Erythroblast (primary cell): Measurements from ENCODE around the gene UBE4B.

ENCODE experiments used
- DNase-seq, 2 experiments: peaks; one replicate each; lab custom pipeline; 2025; lab: John Stamatoyannopoulos, UW
- GATA1 ChIP-seq: IDR thresholded peaks from 2 replicates; pipeline ENCODE4 v1.6.1; 2011; ENCODE audit warnings: low read depth, mild to moderate bottlenecking, control low read depth, low read length, moderate library complexity
- POLR2A ChIP-seq: IDR thresholded peaks from 2 replicates; pipeline ENCODE4 v1.6.1; 2011; ENCODE audit warnings: mild to moderate bottlenecking, low read length

Gene UBE4B

DNA sequence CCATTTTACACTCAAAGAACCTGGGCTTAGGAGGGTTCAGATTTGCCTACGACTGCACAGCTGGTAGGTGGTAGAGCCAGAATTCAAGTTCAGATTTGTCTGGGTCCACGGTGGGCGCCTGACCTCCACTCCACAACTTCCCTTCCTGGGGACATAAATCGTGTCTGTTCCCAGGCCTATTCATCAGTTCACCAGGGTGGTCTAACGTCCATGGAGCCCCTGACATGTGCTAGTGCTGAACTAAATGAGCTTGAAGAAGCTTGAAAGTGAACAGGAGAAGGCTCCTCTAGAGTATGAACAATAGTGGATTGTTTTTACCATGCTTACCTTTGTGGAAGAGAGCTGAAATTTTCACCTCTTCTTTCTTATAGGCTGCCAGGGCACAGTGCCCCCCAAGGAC is 145.1 kb downstream of the UBE4B start:
- no peak for DNase-seq
- TF ChIP-seq GATA1 (no peak), POLR2A (no peak)

DNA sequence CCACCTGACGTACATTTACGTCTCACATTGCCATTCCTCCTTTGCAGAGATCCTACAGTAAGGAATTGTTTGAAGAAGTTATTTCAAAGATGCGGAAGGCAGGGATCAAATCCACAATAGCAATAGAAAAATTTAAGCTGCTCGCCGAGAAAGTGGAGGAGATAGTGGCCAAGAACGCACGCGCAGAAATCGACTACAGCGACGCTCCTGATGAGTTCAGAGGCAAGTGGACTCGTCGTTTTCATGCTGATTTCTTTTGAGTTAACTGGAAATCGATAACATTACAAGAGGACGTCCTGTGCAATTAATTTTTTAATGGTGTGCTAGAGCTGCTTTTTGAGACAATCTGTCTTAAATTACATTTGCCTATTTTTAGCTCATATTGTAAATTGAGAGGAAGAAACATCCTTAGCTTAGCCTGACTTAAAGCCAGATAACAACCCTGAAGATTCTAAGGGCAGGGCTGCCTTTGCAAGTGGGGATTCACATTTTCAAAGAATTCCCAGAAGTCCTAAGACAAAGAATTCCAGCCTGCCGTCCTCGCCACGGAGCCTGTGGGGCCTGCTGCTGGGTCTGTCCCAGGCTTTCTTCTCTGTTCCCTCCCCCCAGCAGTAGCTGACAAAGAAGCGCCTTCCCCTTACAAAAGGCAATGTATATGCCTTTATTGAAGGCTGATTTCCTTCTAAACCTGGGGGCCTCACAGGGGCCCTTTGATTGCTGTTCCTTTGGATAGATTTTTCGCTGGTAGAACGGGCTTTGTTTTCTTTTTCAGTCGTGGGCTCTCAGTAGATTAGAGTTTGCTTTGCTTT is 146.0 kb downstream of the UBE4B start:
- no peak for TF ChIP-seq POLR2A
- no peak for TF ChIP-seq GATA1
- DNase-seq: no peak

DNA sequence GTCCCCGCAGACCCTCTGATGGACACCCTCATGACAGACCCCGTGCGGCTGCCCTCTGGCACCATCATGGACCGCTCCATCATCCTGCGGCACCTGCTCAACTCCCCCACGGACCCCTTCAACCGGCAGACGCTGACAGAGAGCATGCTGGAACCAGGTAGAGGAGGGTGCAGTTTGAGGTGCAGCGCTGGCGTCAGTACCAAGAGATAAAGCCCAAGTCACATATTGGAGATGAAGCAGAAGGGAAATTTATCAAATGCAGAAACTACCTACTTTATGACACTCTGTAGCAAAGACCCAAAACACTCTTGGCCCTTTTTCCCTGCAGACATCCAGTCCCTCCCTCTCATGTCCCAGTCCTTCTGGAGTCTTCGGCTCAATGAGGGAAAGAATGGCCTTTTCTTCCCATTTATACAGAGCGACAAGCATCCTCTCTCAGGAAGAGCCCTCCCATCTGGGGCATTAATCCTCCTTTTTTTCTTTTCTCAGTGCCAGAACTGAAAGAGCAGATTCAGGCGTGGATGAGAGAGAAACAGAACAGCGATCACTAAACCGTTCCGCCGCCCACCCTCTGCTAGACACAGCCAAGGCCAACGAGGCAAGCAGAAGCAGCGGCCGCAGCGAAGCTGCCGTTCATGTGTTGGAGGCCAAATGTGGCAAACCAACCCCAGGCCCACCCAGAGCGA is 146.8 kb downstream of the UBE4B start:
- DNase-seq: no peak
- TF ChIP-seq POLR2A: no peak
- no peak for TF ChIP-seq GATA1

DNA sequence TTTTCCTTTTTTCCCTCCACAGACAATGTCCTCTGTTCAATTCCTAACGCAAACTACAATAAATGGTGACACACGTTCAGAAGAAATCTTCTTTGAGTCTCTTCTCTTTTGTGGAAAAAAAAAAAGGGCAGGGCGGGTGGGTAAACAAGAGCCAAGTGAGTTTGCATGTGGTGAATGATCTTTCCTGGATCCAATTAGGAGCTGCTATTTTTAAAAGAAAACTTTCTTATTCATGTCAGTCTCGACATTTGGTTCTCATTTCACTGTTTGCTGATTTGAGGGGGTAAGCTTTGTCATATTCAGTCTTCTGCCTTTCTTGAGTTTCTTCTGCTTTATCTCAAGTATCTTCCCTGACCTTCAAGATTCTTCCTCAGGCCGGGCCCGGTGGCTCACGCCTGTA is 148.4 kb downstream of the UBE4B start:
- no peak for TF ChIP-seq GATA1
- TF ChIP-seq POLR2A: no peak
- no peak for DNase-seq

DNA sequence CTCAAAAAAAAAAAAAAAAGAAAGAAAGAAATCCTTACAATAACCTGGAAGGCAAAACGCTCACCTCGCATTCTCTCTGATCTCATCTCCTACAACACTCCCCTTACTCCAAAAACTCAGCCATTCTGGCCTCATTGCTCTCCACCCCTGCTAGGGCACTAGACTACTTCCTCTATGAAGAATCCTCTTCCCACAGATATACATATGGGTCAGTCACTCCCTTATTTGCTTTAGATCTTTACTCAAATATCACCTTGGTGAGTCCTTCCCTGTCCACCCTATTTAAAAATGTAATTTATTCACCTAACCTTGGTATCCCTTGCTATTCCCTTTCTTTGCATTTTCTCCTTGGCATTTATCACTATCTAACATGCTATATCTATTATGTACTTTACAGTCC is 153.0 kb downstream of the UBE4B start:
- TF ChIP-seq POLR2A: no peak

DNA sequence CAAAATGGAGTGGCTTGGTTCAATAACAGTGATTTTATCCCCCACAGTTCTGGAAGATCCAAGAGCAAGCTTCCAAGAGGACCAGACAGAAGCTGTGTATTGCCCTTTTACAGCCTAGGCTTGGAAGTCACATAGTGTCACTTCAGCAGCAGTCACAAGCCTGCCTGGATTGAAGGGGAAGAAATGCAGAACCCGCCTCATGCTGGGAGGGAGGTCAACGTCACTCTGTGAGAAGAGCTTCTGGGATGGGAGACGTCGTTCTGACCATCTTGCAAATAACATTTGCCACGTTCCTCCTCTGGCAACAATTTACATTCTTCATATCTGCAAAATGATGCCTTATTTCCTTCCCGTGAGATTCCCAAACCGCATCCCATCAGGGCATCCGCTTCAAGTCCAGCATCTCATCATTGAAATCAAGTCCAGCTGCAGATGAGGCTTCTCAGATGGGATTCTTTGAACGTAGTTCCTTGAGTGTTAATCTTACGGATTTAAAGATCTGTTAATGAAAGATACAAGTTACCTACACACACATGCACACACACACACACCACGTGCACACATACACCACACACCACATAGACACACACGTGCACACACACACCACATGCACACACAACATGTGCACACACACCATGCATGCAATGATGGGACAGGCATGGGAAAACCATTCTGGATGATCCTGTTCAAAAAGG is 153.7 kb downstream of the UBE4B start:
- TF ChIP-seq GATA1: no peak
- no peak for TF ChIP-seq POLR2A
- DNase-seq: no peak

More for the DNA sequence above, 153.0 kb downstream of the UBE4B start:
- no peak for DNase-seq

DNA sequence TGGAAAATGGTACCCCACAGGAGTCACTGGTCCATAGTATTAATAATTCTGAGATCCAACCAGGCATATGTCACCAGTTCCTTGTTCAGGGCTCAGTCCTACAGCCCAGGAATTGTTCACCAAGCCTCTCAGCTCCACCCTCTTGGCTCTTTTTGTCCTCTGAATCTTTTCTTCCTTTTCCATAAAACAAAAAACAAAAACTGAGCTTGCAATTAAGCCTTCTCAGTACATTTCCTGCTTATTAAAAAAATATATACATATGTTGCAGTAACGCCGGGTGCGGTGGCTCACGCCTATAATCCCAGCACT is 154.2 kb downstream of the UBE4B start:
- no peak for TF ChIP-seq GATA1
- TF ChIP-seq POLR2A: no peak
- DNase-seq: no peak

DNA sequence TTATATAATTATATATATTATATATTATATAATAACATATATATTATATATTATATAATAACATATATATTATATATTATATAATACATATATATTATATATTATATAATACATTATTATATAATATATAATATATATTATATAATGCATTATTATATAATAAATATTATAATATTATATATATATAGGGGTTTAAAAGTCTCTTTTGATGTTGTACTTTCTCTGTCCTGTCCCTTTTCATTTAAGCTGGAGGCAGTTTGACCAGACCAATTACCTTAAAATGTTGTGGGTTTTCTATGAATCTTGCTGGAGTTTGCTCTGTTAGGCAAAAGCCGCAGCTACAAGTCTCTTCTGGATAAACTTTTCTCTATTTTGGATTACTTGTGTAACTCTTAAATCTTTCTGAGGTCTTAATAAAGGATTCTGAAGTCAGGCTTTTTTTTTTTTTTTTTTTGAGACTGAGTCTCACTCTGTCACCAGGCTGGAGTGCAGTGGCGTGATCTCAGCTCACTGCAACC is 155.4 kb downstream of the UBE4B start:
- no peak for DNase-seq
- TF ChIP-seq POLR2A (no peak), GATA1 (no peak)

DNA sequence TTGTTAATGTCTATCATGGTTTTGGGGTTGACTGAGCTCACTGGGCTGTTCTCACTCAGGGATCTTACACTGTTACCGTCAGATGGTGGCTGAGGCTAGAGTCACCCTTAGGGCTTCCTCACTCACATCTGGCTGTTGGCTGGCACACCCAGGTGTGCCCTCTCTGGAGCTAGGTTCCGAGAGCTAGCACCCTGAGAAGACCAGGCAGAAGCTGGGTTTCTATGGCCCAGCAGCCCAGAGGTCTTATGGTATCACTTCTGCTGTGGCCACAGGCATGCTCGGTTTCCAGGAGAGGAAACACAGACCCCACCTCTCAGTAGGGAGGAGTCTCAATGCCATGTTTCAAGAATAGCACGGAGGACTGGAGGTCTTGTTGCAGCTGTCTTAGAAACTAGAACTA is 156.9 kb downstream of the UBE4B start:
- DNase-seq: no peak
- TF ChIP-seq GATA1 (no peak), POLR2A (no peak)

DNA sequence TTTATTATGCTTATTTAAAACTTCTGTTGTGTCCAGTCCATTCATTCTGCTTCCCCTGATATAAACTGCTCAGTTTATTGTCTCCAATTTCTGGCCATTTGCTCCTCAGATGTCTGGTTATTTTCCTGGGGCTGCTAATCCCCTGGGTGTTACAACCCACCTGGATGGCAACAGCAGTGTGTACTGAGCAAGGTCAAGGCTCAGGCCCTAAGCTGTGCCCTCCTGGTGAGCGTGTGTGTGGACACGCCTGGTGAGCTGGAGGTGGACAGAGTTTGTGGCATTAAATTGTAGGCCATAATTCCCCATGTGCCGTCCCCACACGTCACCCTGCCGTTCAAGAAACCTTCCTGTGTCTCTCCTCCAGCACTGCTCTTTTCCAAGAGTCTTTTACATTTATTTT is 159.5 kb downstream of the UBE4B start:
- TF ChIP-seq GATA1 (no peak), POLR2A (no peak)
- DNase-seq: no peak

DNA sequence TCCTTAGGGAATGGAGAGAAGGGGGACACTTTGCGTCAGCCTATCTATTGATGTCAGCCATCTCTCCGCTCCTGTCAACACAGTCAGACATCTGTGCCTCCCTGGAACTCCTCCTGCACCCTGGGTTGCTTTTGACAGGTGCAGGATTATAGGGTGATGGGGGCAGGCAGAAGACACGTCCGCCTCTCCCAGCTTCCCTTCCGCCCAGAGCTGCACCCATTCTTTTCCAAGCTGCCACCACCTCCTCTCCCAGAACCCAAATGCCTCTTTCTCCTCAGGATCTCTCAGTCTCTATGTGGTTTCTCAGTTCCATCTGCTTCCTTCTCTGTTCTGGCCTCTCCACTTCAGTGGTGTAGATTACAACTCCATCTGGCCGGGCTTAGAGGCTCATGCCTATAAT is 160.5 kb downstream of the UBE4B start:
- TF ChIP-seq GATA1 (no peak), POLR2A (no peak)
- DNase-seq: no peak

DNA sequence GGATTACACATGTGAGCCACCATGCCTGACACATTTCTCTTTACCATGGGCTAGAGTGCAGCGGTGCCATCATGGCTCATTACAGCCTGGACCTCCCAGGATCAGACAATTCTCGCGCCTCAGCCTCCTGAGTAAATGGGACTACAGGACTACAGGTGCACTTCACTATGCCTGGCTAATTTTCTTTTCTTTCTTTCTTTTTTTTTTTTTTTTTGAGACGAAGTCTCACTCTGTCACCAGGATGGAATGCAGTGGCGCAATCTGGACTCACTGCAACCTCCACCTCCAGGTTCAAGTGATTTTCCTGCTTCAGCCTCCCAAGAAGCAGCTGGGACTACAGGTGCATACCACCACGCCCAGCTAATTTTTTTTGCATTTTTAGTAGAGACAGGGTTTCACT is 162.8 kb downstream of the UBE4B start:
- DNase-seq: no peak
- no peak for TF ChIP-seq POLR2A
- no peak for TF ChIP-seq GATA1

DNA sequence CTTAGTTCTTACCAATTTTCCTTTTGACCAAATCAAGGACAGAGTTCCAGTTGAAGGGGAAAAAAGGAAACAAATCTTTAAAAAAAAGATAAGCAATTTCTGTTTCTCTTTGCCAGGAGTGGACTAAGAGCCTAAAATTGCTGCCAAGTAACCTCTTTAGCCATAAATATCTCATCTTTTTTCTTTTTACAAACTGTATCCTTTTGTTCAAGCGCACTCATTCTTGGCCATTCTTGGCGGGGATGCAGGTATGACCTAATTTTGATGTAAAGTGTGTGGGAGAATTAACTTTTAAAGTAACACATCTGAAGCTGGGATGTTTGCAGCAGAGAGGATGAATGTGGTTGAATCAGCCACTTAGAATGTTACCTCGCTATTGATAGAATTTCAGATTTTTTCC is 164.2 kb downstream of the UBE4B start:
- DNase-seq: no peak
- TF ChIP-seq GATA1: no peak
- TF ChIP-seq POLR2A: no peak

DNA sequence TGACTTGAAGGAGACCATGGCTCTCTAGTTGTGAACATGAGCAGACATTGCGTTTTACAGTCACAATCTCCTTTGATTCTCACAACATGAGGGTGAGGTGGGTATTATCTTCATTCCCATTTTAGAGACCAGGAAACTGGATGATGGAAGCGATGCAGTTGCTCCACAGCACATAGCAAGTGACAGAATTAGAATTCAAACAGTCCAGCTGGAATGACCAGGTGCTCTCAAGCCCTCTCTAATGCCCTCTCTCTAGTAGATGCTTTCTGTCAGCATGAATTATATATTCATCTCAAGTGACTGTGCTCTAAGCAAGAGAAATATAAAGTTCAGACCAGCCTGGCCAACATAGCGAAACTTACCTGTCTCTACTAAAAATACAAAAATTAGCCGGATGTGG is 167.9 kb downstream of the UBE4B start:
- no peak for DNase-seq
- TF ChIP-seq GATA1: no peak
- TF ChIP-seq POLR2A: no peak
